AG04449 (cell line): ENCODE results near the gene ZNF385B.

ENCODE experiments used
- CTCF ChIA-PET: fragments of 350-600 bp; formaldehyde crosslinking; extraction: SDS; loops from one replicate; lab custom pipeline; 2021; ENCODE audit warnings: antibody characterized with exemption; lab: Yijun Ruan, JAX
- POLR2A ChIA-PET: fragments of 400-600, 350-600 bp; formaldehyde crosslinking; extraction: SDS; loops from one replicate; lab custom pipeline; 2020; ENCODE audit warnings: antibody characterized with exemption, inconsistent platforms; lab: Yijun Ruan, JAX
- DNase-seq: peaks from one replicate; pipeline ENCODE4 v3.0.0-alpha.2; 2010; ENCODE audit warnings: low read depth, low spot score
- H3K4me3 ChIP-seq: 2 replicates; pipeline ENCODE4 v1.5.1; 2011; ENCODE audit warnings: low read depth, mild to moderate bottlenecking, control low read depth, low read length
- CTCF ChIP-seq: IDR thresholded peaks from one replicate; pipeline ENCODE4 v1.5.1; 2011; ENCODE audit warnings: mild to moderate bottlenecking, moderate library complexity, low read length, control low read depth, inconsistent platforms; ENCODE audit not compliant: insufficient read depth; ENCODE audit errors: missing control alignments

ZNF385B gene

GRCh38 chr2:179764710-179765109 lies 96.7 kb downstream of the ZNF385B start:
- H3K4me3 ChIP-seq: no peak overlapping the region
- TF ChIP-seq CTCF: no peak
- POLR2A ChIA-PET: no interaction called here
- CTCF ChIA-PET: no interaction called here
- no peak for DNase-seq

- ChIA-PET CTCF (interaction anchor here (1.6 kb wide), 1 partner anchor 336 kb away, joined by 5 read pairs; no protein-coding TSS in a partner anchor), POLR2A (no interaction called here)
- no peak overlapping the region for H3K4me3 ChIP-seq
- TF ChIP-seq CTCF: no peak
- DNase-seq: no peak
Measured at GRCh38 chr2:179758636-179759035, 102.8 kb downstream of the ZNF385B start.

- H3K4me3 ChIP-seq: no peak overlapping the region
- CTCF ChIA-PET: interaction anchor here (1.0 to 1.9 kb wide), 3 partner anchors 299 to 340 kb away, joined by 3 to 15 read pairs (median 4); no protein-coding TSS in a partner anchor
- POLR2A ChIA-PET: no interaction called here
- TF ChIP-seq CTCF: peak; percentile 38
- no peak for DNase-seq
Measured at GRCh38 chr2:179751163-179751809, 110.1 kb downstream of the ZNF385B start.

- no peak for TF ChIP-seq CTCF
- POLR2A ChIA-PET: no interaction called here
- no peak overlapping the region for H3K4me3 ChIP-seq
- DNase-seq: no peak
- CTCF ChIA-PET: interaction anchor here (1.0 to 2.1 kb wide), 6 partner anchors 10 to 530 kb away, joined by 3 to 24 read pairs (median 4); no protein-coding TSS in a partner anchor
Measured at GRCh38 chr2:179749210-179749609, 112.2 kb downstream of the ZNF385B start.

- ChIA-PET POLR2A (no interaction called here), CTCF (interaction anchor here (1.3 kb wide), 1 partner anchor 324 kb away, joined by 8 read pairs; no protein-coding TSS in a partner anchor)
- no peak overlapping the region for H3K4me3 ChIP-seq
- no peak for DNase-seq
- TF ChIP-seq CTCF: no peak
Measured at GRCh38 chr2:179746981-179747380, 114.4 kb downstream of the ZNF385B start.

- no peak for TF ChIP-seq CTCF
- no peak for DNase-seq
- POLR2A ChIA-PET: no interaction called here
- CTCF ChIA-PET: interaction anchor here (2.3 kb wide), 1 partner anchor 323 kb away, joined by 12 read pairs; no protein-coding TSS in a partner anchor
- no peak overlapping the region for H3K4me3 ChIP-seq
Measured at GRCh38 chr2:179745635-179746256, 115.7 kb downstream of the ZNF385B start.
